Chondrocyte (in vitro differentiated cells): ENCODE data around the gene GAGE12F. TPM values are rescaled to one million over a fixed set of nuclear protein-coding genes. Genes with fewer than 3 reads are reported as not detected.

Experiments
- DNase-seq: peaks from one replicate; pipeline ENCODE4 v3.0.0; 2021; ENCODE audit warnings: mixed read lengths, low spot score
- H3K27ac Mint-ChIP-seq: one replicate; pipeline ENCODE4 v1.8.0; 2021; ENCODE audit warnings: mild to moderate bottlenecking, moderate library complexity, mixed read lengths; ENCODE audit not compliant: unreplicated experiment
- H3K27me3 Mint-ChIP-seq: 2 replicates; pipeline ENCODE4 v1.8.0; 2021; ENCODE audit warnings: low read depth, mixed read lengths
- H3K36me3 Mint-ChIP-seq: 2 replicates; pipeline ENCODE4 v1.8.0; 2021; ENCODE audit warnings: low read depth, mixed read lengths
- H3K4me1 Mint-ChIP-seq: 2 replicates; pipeline ENCODE4 v1.8.0; 2021; ENCODE audit warnings: low read depth, mild to moderate bottlenecking, mixed read lengths
- H3K4me3 Mint-ChIP-seq: one replicate; pipeline ENCODE4 v1.8.0; 2021; ENCODE audit warnings: mild to moderate bottlenecking, moderate library complexity, mixed read lengths; ENCODE audit not compliant: unreplicated experiment
- H3K9me3 Mint-ChIP-seq: 2 replicates; pipeline ENCODE4 v1.8.0; 2021; ENCODE audit warnings: low read depth, mixed read lengths
- total RNA-seq: library from RNA; stranded (reverse); gene quantifications from 3 replicates; pipeline ENCODE4 v1.2.1, GENCODE V29; 2021
- TF ChIP-seq, protein P1 (sequence below): fragments of 200-600 bp; sonication (generic); IDR thresholded peaks from 2 replicates; pipeline ENCODE4 v1.5.0; 2021; ENCODE audit warnings: antibody characterized with exemption, mild to moderate bottlenecking, moderate library complexity

Gene GAGE12F
- total RNA-seq, 1 donor from 2014 or later = not detected

GRCh38 chrX:49610718-49611310 lies 50.2 kb downstream of the GAGE12F start:
- peaks cover 2% of the 10 kb centered on the region for H3K9me3 Mint-ChIP-seq

More at GRCh38 chrX:49610718-49611310, 50.2 kb downstream of the GAGE12F start:
- DNase-seq = no peak
- Mint-ChIP-seq H3K4me1 (no peaks in the 10 kb centered on the region), H3K36me3 (no peaks in the 10 kb centered on the region), H3K27ac (no peak overlapping the region), H3K27me3 (no peaks in the 10 kb centered on the region), H3K4me3 (no peak overlapping the region)
- TF ChIP-seq, protein P1, sequence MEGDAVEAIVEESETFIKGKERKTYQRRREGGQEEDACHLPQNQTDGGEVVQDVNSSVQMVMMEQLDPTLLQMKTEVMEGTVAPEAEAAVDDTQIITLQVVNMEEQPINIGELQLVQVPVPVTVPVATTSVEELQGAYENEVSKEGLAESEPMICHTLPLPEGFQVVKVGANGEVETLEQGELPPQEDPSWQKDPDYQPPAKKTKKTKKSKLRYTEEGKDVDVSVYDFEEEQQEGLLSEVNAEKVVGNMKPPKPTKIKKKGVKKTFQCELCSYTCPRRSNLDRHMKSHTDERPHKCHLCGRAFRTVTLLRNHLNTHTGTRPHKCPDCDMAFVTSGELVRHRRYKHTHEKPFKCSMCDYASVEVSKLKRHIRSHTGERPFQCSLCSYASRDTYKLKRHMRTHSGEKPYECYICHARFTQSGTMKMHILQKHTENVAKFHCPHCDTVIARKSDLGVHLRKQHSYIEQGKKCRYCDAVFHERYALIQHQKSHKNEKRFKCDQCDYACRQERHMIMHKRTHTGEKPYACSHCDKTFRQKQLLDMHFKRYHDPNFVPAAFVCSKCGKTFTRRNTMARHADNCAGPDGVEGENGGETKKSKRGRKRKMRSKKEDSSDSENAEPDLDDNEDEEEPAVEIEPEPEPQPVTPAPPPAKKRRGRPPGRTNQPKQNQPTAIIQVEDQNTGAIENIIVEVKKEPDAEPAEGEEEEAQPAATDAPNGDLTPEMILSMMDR = no peak

Other genes with a start within 250 kb of the GAGE12F start
- not detected in 3 replicates for gene GAGE12J, start 238.8 kb upstream of the GAGE12F start, total RNA-seq
- gene GAGE13, start 229.3 kb upstream of the GAGE12F start, total RNA-seq = not detected in 3 replicates
- gene GAGE12C, start 28.7 kb upstream of the GAGE12F start, total RNA-seq = not detected in 3 replicates
- gene GAGE12D, start 19.1 kb upstream of the GAGE12F start, total RNA-seq = not detected in 3 replicates
- not detected in 3 replicates for gene GAGE12E, start 9.6 kb upstream of the GAGE12F start, total RNA-seq
- gene GAGE12G, start 9.6 kb downstream of the GAGE12F start, total RNA-seq = not detected in 3 replicates
- not detected in 3 replicates for gene GAGE12H, start 19.1 kb downstream of the GAGE12F start, total RNA-seq
- gene GAGE2A, start 28.7 kb downstream of the GAGE12F start, total RNA-seq = not detected in 3 replicates
- gene GAGE1, start 38.2 kb downstream of the GAGE12F start, total RNA-seq = not detected in 3 replicates
- gene PAGE1, start 135.1 kb downstream of the GAGE12F start, total RNA-seq = not detected in 3 replicates